Hepatocyte (in vitro differentiated cells): Measurements from ENCODE around the gene CD46.

Source experiments
- CTCF ChIP-seq: fragments of 200-600 bp; sonication (generic); IDR thresholded peaks from 2 replicates; pipeline ENCODE4 v1.5.1; 2016; ENCODE audit warnings: antibody characterized with exemption, mild to moderate bottlenecking; ENCODE audit not compliant: poor library complexity
- EZH2 ChIP-seq: fragments of 200-600 bp; sonication (generic); IDR thresholded peaks from 2 replicates; pipeline ENCODE4 v1.6.1; 2016; ENCODE audit warnings: antibody characterized with exemption, mild to moderate bottlenecking, borderline replicate concordance
- EZH2phosphoT487 ChIP-seq: fragments of 200-600 bp; sonication (generic); IDR thresholded peaks from one replicate; pipeline ENCODE4 v1.6.1; 2018; ENCODE audit warnings: antibody characterized with exemption, mild to moderate bottlenecking, low read depth, moderate library complexity; ENCODE audit not compliant: unreplicated experiment, severe bottlenecking

- no peak for TF ChIP-seq EZH2
- no peak for TF ChIP-seq CTCF
- TF ChIP-seq EZH2phosphoT487, result no peak
Measured at GRCh38 chr1:207838156-207839082, 86.6 kb downstream of the CD46 start.
